HG02840 (cell line): ENCODE data around the gene CTBP1.
A peak's percentile ranks its signal among the peaks of the same experiment; 100 is the strongest.
"Not testable (repeated sequence)": the region's sequence is repeated elsewhere in the genome, so short reads cannot be mapped to it uniquely, and the experiment has no call there.

Source experiments
- ATAC-seq: cut with Tn5 transposase; IDR thresholded peaks from one replicate; pipeline ENCODE4 v1.9.1; 2021; ENCODE audit warnings: mild to moderate bottlenecking, moderate library complexity, moderate number of reproducible peaks; ENCODE audit not compliant: unreplicated experiment, low FRiP score

Gene CTBP1

DNA sequence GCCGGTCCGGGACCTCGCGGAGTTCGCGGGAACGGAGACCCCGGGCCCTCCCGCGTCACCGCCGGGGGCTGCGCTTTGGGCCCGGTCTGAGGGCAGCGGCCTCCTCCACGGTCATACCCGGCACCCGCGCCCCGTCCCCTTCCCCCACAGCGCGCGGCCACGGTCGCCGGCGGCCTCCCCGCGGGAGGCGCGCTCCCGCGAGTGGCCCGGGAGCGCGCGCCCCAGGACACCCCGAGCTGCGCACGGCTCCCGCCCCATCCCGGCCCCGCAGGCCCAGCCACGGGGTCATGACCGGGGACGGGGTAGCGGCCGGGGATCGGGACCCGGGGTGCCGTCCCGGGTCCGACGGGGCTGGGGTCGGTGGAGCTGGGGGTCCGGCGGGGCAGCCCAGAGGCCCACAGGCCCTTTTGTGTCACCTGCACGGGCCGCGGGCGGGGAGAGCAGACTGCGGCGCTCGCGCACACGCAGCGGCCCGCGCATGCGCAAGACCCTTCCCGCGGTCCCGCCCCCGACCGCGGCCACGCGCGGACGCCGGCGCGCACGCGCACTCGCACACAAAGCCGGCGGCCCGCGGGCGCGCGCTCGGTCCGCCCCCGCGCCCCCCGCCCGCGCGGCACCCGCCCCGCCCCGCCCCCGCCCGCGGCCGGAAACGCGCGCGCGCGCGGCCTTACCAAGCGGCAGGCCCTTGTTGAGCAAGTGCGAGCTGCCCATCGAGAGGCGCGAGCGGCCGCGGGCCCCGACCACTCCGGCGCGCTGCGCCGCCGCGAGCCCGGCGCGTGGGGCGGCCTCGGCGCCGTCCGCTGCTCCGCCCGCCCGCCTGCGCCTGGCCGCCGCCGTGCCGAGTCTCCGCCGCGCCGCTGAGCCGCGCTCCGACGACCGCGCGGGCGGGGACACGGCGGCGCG is at the start of gene CTBP1:
TSS of gene CTBP1 (minus strand) at position 886 of the 903 bp plus-strand sequence. CDS start 7,799 bp downstream, outside the sequence.
- peak; percentile 50 for ATAC-seq

DNA sequence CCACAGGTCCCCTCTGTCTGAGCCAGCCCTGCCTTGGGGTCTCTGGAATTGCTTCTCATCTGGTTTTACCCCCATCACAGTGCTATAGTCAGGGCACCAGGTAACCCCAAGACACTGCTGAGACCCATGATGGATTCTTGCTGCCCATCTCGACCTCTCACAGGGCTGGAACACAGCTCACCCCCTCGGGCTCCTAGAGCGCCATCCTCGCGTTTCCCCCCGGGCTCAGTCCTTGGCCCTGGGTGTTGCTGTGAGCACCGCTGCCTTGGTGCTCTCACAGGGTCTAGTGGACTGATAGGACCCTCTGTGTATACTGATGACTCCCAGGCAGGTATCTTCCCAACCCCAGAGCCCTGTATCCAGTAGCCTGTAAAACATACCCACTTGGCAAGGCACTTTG is 49.5 kb upstream of the CTBP1 start:
- ATAC-seq, result no peak

DNA sequence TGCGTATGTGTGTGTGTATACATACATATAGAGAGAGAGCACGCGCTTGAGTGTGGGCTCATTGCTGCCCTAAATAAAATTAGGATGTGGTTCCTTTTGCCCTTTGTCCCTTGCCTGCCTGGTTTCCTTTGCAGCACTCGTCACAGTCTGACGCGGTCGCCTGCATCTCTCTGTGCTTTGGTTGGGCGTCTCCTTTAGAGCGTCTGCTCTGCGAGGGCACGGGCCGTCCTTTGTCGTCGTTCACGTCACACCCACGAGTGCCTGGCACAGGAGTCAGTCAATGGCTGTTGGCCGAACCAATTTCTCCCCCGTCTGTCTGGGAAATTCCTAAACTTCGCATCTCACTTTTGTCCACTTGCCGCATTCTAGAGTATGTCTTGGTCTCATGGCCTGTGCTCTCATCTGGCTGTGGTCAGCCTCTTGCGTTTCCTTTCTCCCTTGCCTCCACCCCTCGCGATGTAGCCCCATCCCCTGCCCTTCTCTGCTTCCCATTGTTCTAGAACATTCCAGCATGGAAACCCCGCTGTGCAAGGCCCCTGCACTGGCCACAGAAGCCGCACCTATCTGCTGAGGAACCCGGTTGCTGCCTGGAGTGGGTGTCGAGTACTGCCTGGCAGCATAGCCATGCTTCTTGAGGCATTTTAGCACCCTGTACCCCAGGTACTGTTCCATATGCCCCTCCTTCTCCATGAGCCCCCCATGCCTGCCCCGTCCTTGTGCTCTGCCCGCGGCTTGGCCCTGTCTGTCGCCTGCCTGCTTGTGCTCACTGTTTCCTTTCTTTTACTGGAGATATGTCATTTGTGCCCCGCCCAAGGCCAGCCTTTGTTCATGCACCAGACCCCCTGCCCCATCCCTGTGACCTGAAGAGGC is 48.8 kb upstream of the CTBP1 start:
- ATAC-seq, result no peak

DNA sequence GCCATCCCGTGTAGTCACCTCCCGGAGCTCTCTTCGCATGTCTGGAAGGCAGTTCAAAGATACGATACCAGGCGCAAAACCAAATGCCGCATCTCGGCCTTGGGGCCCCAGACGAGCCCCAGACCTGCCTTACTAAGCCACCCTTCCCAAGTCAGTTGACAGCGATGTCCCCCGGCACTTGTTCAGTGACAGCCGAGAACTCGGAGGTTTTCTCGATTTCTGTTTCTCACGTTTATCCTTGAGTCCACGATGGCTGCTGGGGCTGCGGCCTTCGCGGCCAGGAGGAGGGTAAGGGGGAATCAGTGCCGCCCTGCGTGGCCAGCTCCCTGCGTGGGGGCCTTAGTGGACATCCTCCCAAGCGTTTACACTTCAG is 48.1 kb upstream of the CTBP1 start:
- ATAC-seq, result no peak

DNA sequence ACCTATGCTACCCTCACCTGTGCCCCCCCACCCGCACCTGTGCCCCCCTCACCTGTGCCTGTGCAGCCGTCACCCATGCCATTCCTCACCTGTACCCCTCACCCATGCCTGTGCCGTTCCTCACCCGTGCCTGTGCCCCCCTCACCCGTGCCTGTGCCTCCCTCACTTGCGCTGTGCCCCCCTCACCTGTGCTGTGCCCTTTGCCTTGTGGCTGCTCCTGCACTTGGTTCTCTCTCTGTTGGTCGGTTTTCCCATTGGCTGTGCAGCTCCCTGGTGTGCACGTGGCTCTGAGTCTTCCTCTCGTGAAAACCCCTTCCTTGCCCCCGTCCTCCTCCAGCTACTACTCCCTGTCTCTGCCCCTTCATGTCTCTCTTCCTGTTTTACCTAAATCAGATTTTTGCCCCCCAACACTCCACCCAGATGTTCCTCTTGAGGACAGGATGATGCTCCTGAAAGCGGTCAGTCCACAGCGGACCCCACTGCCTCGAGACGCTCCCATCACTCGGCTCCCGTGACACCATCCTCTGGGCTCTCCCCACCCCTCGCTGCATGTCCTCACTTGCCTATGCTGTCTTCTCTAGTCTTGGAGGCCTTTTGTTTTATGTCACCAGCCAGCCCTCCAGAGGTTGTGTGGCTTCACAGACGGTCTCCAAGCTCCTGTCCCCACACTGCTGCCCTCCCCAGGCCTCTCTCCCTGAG is 47.5 kb upstream of the CTBP1 start:
- ATAC-seq, result no peak

DNA sequence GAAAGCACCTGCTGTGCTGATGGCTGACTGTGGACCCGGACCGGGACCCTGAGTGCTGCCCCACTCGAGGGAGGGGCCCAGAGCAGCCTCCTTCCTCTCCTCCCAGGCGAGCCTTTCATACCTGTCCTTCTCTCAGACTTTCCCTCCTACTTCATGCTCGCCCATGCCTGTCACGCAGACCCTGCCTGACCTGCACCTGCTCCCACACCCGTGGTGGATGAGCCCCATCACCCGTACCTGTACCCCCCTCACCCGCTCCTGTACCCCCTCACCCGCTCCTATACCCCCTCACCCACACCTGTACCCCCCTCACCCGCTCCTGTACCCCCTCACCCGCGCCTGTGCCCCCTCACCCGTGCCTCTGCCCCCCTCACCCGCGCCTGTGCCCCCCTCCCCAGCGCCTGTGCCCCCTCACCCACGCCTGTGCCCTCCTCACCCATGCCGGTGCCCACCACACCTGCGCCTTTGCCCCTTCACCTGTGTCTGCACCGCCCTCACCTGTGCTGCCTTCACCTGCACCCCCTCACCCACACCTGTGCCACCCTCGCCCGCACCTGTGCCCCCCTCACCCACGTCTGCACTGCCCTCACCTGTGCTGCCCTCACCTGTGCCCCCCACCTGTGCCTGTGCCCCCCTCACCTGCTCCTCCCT is 46.6 kb upstream of the CTBP1 start:
- no peak for ATAC-seq

DNA sequence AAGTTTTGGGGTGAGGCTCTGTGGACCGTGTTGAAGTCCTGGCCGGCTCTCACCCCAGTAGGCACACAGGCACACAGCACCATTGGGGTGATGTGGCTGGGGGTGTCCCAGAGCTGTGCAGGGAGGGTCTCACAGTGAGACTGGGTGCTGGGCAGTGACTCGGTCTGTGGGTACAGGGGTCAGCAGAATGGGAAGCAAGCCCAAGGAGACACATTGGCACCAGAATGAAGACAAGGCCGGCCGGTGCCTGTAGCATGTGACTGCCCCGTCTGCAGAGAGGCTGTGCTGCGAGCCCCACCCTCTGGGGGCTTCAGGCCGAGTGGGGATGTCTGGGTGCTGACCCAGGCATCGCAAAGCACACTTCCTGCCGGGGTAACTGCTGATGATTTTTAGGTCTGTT is 46.0 kb upstream of the CTBP1 start:
- no peak for ATAC-seq

DNA sequence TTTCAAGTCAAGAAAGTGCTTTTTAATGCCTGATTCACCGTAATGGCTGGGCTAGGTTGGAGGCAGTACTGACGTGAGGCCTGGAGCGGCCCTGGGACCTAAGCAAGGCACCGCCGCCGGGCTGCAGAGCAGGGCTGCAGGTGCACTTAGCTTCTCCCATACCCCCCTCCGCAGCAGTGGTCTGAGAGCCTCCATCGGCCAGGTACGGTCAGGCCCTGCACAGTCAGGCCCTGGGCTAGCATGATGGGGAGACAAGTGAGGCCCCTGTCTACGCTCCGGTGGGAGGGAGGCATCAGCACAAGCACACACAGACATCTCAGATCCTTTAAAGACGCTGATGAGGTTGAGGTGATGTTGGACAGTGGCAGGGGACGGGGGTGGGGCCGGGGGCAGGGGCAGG is 45.5 kb upstream of the CTBP1 start:
- ATAC-seq, result no peak

DNA sequence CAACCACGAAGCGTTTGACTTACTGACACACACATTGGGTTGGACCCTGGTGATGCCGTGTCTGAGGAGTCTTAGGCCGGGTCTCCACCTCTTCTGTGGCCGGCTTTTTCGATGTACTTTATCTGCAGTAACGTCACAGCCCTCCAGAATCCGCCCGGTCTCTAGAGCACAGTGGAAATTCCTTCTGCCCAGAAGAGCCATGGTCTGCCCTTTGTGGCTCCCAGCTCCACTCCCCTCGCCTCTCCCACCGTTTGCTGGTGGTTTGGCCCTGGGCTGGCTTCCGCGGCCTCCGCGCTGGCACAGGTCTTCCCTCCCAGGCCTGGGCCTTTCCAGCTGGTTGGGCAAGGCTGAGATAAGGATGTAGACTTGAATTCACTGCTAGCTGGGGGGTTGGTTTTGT is 45.1 kb upstream of the CTBP1 start:
- ATAC-seq, result no peak

DNA sequence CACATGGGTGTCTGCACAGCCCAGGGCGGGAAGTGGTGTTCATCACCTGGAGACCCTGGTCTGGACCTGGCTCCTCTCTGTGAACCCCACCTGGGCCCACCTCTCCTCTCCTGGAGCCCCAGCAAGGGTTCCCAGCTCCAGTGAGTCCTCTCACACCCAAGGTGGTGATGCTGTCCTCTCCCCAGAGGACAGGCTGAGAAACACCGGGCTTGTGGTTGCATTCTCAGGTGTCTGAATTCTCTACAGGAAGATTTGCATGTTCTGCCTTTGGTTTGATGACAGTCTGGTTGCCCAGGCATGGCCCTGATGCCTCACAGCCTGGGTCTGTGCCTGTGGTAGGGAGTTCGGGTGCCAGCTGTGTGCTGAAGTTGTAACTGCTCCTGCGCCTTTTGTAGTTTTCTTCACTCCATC is 44.6 kb upstream of the CTBP1 start:
- ATAC-seq, result no peak

DNA sequence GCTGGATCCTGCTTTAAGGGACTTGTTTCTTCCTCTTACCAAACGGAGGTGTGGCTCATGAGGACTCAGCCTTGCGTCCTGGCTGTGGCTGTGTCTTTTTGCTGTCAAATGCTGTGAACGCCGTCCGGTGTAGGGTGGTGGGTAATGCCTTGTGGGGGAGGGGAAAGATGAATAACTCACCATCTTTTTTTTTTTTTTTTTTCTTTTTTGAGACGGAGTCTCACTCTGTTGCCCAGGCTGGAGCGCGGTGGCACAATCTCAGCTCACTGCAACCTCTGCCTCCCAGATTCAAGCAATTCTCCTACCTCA is 43.7 kb upstream of the CTBP1 start:
- not testable (repeated sequence) for ATAC-seq

DNA sequence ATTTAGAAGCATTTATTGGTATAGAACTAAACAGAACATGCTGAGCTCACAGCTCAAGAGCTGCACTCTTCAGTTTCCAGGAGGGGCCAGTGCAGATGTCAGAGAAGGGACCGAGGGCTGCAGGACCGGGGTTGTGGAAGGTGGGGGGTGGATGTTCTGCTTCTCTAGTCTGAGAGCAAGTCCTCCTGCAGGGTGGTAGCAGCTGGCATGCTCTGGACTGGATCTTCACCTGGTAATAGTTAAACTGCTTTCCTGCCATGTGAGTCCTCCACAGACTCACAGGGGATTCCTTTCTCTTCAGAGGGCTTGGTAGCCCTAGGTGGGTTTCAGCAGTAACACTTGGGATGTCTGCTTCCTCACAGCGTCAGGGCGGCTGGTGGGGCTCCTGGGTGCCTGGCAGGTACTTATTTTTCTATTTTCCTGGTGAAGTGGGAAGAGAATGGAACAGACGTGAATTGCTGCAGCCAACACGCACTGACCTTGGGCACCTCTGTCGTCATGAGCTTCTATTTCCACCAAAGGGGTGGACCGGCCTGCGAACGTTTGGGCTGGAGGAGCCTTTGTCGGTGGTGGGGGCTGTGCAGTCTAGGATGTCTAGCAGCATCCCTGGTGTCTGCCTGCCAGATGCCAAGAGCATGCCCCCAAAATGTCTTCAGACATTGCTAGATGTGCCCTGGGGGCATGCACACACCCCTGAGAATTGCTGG is 43.2 kb upstream of the CTBP1 start:
- ATAC-seq, result no peak

DNA sequence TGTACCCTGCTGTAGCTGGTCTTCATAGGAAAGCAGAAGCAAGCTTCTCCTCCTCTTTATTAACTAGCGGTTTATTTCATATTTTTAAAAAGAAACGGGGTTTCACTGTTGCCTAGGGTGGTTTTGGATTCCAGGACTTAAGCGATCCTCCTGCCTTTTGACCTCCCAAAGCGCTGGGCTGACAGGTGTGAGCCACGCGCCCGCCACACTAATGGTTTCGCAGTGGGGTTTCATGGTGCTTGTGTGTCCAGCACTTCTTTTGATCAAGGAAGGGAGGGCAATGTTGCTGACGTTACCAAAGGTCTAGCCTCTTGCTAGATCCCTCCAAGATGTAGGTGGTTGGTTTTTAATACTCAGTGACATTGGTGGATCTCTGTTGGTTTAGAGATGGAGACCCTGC is 42.2 kb upstream of the CTBP1 start:
- no peak for ATAC-seq

DNA sequence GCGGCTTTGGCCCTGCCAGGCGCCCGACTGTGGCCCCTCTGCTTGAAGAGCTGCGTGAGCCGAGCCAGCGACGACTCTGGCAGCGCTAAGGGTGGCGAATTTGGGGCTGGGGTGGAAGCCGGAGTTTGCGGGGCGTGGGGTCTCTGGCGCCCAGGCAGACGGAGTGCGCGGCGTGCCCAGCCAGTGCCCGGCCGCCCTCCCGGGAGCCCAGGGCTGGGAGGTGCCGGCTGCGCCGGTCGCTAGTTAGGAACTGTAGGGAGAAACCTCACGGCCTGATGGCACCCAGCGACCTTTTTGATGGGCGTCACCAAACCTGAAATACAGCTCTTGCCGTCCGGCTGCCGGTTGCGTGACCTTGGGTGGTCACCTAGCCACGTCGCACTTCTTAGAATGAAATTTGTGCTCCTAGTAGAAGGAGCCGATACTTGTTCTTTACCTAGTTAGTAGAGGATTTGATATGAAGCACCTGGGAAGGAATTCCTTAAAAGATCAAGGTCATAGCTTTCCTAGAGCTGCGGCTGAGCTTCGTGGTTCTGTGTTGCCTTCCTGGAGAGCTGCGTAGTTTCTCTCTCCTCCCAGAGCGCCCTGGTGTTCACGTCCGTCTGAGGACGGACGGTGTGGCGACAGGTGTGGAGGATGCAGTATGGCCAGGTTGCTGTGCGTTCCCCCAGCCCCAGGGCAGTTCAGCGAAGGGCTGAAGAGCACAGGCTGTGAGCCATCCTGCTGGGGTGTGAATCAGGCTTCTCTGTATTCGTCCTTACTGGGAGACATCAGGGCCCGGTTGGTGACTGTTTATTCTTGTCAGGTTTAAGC is 41.4 kb upstream of the CTBP1 start:
- ATAC-seq, result peak; percentile 5

DNA sequence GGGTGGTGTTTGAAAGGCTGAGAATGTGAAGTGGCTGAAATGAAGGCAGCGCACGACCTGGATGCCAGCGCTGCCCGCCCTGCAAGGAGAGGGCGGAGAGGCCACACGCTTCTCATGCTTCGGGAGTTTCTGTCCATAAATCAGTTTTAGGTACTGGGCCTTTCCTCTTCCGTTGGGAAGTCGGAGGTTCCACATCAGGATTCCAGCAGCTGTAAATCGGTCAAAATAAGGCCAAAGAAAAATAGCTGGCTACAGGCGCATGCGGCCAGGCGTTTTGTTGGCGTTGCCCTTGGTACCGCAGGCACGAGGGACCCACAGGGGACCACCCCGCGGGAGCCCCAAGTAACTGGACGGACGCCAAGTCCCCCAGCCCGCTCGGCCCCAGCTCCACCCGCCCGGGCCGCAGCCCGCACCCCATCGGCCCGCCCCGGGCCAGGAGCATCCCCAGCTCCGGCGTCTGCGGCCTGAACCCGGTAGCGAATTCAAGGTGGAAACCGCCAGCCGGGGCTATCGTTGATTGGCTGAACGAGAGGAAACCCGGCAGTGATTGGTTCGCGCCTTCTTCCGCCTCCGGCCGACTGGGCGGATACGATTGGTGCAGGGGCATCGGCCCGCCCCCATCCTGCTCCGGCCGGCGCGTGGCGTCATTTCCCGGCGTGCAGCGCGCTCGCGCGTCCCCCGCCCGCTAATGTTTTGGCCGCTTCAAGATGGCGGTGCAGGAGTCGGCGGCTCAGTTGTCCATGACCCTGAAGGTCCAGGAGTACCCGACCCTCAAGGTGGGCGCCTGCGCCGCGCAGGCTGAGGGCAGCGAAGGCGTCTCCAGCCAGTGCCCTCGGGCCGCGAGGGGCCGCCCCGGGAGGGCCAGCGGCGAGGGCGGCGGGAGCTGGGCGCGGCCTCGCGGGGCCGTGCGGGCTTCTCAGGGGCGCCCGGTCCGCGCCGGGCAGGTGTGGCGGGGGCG is 40.6 kb upstream of the CTBP1 start, which contains the start of gene MAEA:
TSS of gene MAEA (plus strand) at position 685 of the 958 bp plus-strand sequence. CDS start at position 708, 23 bp downstream.
- peak; percentile 96 for ATAC-seq

DNA sequence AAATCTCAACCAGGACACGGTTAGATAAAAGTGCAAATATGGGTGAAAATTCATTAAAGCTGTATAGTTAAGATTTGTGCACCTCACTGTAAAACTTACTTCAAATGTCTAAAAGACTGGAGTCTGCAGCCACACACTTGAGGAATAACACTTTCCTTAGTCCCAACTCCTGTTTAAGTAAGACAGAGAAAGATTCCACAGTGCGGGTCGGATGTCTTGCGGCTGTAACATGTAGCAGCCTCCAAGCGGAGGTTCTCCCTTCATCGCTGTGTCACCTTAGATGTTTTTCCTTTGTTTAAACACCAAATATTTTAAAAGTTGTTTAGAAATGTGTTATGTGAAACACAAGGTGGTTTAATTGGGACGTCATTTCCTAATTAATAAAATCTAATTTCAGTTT is 39.9 kb upstream of the CTBP1 start:
- no peak for ATAC-seq

DNA sequence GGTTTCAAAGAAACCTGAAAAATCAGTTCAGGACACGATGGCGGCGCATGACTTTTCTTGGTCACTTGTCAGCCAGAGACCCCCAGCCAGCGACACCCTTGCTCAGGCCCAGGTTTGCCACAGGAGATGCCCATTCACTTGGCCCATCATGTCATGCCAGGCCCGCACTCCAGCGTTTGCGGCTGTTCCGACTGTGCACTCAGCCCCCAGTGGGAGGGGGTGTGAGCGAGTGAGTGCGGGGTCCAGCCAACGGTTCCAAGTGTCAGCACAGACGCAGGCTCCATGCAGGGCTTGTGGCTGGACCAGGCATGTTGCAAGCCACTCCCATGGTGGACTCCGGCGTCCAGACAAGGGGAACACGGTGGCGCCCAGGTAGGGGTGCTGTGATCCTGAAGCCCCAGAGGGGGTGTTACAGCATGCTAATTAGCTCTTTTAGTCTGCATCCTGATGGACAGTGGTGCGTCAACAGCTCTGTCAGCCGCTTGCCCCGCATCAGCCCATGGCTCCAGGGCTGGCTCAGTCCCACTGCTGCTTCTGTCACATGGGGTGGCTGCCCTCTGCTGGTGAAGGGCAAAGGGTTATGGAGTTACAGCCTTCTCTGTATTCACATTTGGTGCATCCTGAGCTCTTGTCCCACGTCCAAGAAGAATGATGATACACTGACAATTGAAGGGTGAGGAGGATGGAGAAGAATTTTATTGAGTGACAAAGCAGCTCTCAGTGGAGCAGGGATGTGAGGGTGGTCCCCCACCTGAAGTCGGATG is 37.0 kb upstream of the CTBP1 start:
- ATAC-seq, result no peak
